ENCODE data around the gene SCG5.

The SCG5 gene

DNA sequence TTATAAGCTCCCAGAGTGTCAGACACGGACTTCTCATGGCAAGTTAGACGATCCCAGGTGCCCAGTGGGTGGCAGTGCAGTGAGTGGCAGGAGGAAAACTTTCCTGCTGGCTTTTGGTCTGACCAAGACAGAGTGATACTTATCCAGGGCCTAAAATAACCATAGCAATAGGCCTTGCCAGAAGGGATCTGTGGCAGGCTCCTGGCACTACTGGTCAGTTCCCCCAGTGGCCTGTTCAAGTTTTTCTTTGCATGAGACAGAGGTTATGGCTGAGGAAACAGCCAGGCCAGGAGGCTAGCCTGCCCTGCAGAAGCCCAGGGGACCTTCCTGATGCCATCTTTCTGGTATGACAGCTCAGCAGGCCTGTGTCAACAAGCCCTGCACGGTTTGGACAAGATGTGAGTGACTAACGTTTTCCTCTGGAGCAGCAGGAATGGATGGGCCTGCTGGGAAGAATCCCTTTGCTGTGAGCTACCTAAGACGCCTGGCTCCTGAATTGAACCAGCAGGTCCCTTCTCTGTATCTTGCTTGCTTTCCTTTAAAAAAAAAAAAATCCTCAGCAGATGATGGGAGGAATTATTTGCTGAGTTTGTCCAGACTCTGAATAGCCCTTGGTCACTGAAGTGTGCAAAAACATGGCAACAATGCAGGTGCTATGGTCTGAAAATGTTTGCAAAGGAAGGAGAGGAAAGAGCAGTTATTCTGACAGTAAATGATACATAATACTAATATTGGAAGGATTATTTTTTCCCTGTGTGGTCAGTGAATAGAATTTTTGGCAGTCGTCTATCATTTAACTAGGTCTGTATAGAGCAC is 18.0 kb downstream of the SCG5 start:
- FAIRE-seq = no peak

DNA sequence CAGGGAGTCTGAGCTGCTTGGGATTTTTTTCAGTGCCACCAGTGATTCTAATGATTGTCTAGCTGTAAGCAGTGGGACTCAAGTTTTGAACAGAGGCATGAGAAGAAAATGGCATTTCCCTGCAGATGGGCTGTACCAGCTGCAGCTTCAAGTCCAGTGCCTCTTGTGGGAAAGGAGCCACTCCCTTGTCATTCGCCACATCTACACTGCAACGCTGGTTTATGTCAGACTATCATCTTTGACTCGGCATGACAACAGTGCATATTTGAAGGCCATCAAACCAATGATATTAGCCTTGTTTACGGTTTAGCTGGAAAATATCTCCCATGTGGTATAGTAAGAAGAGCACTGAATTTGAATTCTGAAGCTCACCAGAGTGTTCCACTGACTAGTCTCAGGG is 22.2 kb downstream of the SCG5 start:
- FAIRE-seq = no peak

GRCh38 chr15:32664796-32665195 is 23.3 kb downstream of the SCG5 start:
- FAIRE-seq = no peak

DNA sequence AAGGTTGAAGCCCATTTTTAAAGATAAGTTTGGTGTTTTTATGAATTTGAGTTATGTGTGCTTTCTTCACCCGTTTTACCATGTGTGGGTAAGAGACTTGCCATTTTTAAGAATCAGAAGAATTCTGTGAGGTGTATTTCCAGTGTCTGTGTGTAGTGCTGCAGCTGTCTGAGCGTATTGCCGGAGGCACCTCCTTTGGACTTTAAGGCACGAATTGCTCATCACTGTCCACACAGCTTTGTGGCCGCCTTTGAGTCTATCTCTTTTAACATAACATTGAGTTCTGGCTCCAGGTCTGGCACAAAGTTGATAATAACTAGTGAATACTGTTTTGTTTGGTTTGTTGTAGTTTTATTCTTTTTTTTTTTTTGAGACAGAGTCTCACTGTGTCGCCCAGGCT is 25.8 kb downstream of the SCG5 start:
- FAIRE-seq = no peak

- FAIRE-seq = no peak
Observed at GRCh38 chr15:32668942-32669341, 27.4 kb downstream of the SCG5 start.

GRCh38 chr15:32669896-32670611 is 28.5 kb downstream of the SCG5 start:
- FAIRE-seq = no peak

GRCh38 chr15:32670623-32671022 is 29.1 kb downstream of the SCG5 start:
- no peak for FAIRE-seq

- no peak for FAIRE-seq
Observed at GRCh38 chr15:32671339-32672325, 30.1 kb downstream of the SCG5 start.

- FAIRE-seq = no peak
Observed at GRCh38 chr15:32674681-32675080, 33.2 kb downstream of the SCG5 start.

GRCh38 chr15:32675466-32675865 is 34.0 kb downstream of the SCG5 start:
- FAIRE-seq = no peak

DNA sequence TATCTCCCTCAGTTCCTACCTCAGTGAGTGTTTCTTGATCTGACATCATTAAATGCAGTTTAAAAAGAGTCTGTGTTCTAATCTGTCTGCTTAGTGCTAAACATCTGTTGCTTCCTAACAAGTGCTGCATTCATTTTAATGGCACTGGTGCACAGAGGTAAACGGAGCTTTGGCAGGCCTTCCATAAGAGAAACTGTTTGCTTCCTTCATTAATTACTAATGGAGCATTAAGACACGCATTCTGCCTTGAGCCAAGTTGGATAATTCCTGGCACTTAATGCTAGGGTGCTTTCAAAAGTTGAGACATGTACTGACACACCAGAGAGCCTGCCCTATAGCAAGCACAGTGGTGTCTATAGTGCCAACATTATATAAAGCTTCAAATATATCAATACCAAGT is 34.7 kb downstream of the SCG5 start:
- no peak for FAIRE-seq

DNA sequence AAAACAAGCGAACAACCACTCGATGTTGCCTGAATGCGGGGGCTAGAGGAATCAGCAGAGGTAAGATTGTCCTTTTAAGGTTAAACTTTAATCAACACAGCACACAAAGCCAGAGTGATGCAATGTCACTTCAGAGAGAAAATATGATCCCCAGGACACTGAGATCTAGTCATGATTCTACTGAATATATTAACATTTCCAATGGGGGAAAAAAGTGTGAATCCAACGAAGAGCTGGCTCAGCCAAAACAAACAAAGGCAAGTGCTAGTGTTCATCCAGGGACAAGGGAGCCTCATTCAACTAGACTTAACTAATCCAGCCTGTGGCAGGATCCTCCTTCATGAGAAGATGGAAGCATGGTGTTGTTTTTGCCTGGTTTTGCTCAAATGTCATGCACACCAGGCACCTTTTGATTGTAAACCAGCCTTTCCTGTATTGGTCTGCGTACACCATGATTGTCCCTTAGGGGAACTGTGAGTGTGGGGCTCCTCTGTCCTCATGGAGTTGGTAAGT is 35.8 kb downstream of the SCG5 start:
- FAIRE-seq = no peak

DNA sequence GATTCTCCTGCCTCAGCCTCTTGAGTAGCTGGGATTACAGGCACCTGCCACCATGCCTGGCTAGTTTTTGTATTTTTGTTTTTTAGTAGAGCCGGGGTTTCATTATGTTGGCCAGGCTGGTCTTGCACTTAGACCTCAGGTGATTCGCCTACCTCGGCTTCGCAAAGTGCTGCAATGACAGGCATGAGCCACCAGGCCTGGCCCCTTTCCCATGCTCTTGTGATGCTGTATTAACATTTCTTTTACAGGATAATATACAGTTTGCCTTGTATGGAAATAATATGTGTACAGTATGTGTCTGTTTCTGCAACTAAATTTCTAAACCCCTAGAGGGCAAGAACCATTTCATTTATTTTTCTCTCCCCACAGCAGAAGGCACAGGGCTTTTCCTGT is 37.8 kb downstream of the SCG5 start:
- no peak for FAIRE-seq

- FAIRE-seq = no peak
Observed at GRCh38 chr15:32682569-32682968, 41.1 kb downstream of the SCG5 start.

GRCh38 chr15:32682977-32683630 is 41.6 kb downstream of the SCG5 start:
- FAIRE-seq = no peak

DNA sequence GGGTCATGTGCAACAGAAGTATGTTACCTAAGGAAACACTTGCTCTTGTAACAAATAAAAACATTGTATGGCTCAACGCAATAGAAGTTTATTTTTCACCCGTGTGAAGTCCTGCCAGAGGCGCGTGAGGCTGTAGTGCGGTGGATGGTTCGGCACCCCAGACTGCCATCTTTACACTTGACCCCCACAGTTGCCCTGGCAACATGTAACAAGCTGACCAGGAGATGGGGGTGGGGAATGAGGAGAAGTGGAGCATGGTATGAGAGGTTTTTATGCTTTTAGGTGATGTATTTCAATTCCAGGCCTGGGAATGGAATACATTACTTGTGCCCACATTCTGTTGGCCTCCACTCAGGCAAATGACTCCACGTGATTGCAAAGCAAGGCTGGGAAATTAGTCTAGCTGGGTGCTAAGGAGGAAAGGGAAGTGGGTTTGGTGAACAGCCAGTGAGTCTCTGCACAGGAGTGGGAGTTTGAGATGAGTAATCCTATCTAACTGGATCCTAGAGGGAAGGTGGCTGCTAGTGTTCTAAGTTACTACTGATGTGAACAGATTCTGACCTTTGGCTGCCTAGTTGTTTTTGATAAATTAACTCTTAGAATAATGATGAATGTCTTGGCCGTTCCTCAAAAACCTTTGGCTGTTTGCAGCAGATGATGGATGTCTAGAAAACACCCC is 42.5 kb downstream of the SCG5 start:
- no peak for FAIRE-seq

DNA sequence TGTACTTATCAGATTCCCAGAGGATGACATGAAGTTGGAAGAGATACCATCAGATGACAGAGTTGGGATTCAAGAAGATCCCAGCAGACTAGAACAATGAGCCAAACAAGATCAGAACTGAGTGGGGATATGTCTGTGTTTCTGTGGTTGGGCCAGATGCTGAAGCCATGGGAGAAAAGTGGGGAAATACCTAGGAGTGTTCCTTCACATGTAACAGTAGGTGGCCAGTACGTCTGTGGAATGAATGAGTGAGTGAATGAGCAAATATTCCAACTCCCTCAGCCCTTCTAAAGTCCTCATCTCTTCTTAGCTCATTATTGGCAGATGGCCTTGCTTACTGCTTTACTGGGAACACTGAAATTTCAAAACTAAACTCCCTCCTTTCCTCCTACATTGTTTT is 44.1 kb downstream of the SCG5 start:
- FAIRE-seq = no peak

- no peak for FAIRE-seq
Observed at GRCh38 chr15:32687556-32687955, 46.0 kb downstream of the SCG5 start.

- FAIRE-seq = no peak
Observed at GRCh38 chr15:32688151-32688639, 46.7 kb downstream of the SCG5 start.

- no peak for FAIRE-seq
Observed at GRCh38 chr15:32690941-32691688, 49.6 kb downstream of the SCG5 start.

- no peak for FAIRE-seq
Observed at GRCh38 chr15:32691689-32692038, 50.2 kb downstream of the SCG5 start.
